ENCODE results near the gene PAK1IP1. TPM values are rescaled to one million over a fixed set of nuclear protein-coding genes. Genes with fewer than 3 reads are reported as not detected.
"Not testable (repeated sequence)": the region's sequence is repeated elsewhere in the genome, so short reads cannot be mapped to it uniquely, and the experiment has no call there.

PAK1IP1 gene, protein sequence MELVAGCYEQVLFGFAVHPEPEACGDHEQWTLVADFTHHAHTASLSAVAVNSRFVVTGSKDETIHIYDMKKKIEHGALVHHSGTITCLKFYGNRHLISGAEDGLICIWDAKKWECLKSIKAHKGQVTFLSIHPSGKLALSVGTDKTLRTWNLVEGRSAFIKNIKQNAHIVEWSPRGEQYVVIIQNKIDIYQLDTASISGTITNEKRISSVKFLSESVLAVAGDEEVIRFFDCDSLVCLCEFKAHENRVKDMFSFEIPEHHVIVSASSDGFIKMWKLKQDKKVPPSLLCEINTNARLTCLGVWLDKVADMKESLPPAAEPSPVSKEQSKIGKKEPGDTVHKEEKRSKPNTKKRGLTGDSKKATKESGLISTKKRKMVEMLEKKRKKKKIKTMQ
- polyA plus RNA-seq (ENCODE audit: insufficient read length in 4 of 4), result 10 to 100 TPM; 19.7 to 24.3 (median 22.9) TPM

DNA sequence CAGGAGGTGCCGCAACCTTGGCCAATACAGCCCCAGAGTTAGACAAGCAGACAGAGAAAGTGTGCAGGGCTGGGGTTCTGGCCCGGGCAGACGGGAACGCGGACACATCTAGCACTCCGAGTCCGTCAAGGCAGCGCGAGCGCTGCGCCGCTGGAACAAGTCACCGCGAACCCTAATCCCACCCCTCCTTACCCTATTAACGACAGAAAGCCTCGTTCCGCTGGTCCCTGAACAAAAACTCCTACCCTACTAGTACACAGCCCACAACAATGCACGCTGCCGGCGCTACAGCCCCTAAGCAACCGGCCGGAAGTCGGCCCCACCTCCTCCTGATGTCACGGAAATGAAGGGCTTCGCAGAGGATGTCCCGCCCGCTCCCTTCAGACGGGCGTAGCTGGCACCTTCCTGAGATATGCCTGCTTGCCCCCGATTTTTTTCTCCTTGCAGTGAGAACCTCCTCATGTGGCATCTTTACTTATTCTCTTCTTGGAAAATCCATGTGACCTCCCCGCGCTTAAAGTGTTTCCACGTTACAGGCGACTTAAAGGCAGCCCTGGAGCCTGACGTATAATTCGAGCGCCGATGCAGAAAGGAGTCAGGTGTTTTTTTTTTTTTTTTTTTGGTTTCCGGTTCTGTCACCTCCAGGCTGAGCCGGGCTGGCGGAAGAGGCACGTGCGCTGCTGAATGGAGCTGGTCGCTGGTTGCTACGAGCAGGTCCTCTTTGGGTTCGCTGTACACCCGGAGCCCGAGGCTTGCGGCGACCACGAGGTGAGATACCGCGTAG is at the start of gene PAK1IP1, which contains the start of gene C6orf52:
TSS of gene PAK1IP1 (plus strand) at position 671 of the 784 bp plus-strand sequence. CDS start at position 685, 14 bp downstream.
TSS of gene C6orf52 (minus strand) at position 315 of the 784 bp plus-strand sequence. CDS start 7,066 bp downstream, outside the sequence.
- DNase-seq (ENCODE audit: low read depth in 4 of 4, low spot score in 3 of 4), result peak; percentile 90 to 95 (median 95)

DNA sequence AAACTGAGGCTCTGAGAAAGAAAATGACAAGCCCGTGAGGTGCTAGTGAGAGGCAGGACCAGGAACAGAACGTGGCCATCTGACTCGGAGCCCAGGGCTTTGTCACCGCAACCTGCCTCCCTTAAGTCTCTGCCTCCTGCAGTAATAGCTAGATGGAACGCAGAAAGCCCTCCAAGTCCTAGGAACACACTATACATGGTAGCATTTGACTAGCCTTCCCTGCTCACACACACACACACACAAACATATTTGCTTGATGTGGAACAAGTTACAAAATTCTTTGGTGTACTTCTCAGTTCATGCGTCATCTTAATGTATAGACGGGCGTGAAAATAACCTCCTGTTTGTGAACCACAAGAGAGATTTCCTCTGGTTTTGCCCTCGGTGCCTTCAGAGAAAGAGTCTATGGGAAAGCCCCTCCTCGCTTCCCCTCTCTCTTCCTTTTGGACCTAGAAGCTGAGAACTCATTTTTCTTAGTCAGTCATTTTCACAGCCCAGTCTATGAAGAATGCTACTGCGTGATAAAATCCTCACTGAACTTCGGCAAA is 39.2 kb upstream of the PAK1IP1 start:
- DNase-seq (ENCODE audit: low read depth in 4 of 4, low spot score in 3 of 4), result no peak

DNA sequence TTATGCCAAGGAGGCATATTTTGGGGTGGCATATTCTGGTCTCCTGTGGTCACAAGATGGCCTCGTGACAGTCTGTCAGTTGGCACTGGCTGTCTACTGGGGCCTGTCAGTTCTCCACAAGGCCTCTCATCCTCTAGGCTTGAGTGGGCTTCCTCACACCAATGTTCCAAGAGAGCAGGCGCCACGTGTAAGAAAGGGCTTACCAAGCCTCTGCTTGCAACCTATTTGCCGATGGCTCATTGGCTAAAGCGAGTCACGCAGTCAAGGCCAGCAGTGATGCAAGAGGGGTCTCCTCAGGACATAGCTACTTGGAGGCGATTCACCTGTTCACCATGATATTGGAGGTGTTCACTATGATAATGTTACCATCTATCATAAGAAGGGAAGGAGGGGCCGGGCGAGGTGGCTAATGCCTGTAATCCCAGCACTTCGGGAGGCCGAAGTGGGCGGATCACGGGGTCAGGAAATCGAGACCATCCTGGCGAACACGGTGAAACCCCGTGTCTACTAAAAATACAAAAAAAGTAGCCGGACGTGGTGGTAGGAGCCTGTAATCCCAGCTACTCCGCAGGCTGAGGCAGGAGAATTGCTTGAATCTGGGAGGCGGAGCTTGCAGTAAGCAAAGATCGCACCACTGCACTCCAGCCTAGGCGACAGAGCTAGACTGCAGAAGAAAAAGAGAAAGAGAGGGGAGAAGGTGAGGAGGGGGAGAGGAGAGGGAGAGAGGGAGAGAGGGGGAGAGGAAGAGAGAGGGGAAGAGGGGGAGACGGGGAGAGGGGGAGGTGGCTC is 35.7 kb upstream of the PAK1IP1 start:
- no peak for DNase-seq (ENCODE audit: low read depth in 4 of 4, low spot score in 3 of 4)

DNA sequence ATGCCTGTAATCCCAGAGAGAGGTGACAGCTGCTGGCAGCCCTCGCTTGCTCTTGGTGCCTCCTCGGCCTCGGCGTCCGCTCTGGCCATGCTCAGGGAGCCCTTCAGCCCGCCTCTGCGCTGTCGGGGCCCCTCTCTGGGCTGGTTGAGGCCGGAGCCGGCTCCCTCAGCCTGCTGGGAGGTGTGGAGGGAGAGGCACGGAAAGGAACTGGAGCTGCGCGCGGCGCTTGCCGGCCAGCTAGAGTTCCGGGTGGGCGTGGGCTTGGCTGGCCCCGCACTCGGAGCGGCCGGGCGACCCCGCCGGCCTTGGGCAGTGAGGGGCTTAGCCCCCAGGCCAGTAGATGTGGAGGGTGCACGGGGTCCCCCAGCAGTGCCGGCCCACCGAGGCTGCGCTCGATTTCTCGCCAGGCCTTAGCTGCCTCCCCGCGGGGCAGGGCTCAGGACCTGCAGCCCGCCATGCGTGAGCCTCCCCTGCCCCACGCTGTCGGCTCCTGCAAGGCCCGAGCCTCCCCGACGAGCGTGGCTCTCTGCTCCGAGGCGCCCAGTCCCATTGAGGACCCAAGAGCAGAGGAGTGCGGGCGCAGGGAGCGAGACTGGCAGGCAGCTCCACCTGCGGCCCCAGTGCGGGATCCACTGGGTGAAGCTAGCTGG is 34.9 kb upstream of the PAK1IP1 start:
- DNase-seq (ENCODE audit: low read depth in 4 of 4, low spot score in 3 of 4), result no peak

DNA sequence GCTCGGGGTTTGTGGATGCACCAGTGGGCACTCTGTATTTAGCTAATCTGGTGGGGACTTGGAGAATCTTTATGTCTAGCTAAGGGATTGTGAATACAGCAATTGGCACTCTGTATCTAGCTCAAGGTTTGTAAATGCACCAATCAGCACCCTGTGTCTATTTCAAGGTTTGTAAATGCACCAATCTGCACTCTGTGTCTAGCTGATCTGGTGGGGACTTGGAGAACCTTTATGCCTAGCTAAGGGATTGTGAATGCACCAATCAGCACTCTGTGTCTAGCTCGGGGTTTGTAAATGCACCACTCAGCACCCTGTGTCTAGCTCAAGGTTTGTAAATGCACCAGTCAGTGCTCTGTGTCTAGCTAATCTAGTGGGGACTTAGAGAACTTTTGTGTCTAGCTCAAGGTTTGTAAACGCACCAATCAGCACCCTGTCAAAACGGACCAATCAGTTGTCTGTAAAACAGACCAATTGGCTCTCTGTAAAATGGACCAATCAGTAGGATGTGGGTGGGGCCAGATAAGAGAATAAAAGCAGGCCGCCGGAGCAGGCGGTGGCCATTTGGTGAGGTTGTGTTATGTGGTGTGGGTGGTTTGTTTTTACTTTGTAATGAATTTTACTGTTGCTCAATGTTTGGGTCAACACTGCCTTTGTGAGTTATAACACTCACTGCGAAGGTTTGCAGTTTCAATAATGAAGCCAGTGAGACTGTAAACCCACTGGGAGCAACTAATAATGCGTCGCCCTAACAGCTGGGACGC is 34.2 kb upstream of the PAK1IP1 start:
- DNase-seq (ENCODE audit: low read depth in 4 of 4, low spot score in 3 of 4), result not testable (repeated sequence)

DNA sequence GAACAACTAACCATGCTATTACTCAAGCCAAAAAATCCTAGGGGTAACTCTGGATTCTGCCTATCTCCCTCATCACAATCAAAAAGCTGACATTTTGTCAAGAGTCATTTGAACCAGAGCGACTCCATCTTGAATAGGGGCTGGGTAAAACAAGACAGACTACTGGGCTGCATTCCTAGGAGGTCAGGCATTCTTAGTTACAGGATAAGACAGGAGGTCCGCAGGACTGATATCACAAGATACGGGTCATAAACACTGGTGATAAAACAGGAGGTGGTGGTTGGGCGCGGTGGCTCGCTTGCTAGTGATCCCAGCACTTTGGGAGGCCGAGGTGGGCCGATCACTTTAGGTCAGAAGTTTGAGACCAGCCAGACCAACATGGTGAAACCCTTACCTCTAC is 32.6 kb upstream of the PAK1IP1 start:
- DNase-seq (ENCODE audit: low read depth in 4 of 4, low spot score in 3 of 4), result no peak

DNA sequence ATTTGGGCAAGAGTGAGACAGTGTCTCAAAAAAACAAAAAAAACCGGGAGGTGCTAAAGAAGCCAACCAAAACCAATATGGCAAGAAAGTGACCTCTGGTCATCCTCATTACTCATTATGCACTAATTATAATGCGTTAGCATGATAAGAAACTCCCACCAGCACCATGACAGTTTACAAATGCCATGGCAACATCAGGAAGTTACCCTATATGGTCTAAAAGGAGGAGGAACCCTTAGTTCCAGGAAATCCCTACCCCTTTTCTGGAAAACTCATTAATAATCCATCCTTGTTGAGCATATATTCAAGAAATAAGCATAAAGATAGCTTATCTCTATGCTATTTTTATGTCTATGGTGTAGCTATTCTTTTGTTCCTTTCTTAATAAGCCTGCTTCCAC is 32.0 kb upstream of the PAK1IP1 start:
- DNase-seq (ENCODE audit: low read depth in 4 of 4, low spot score in 3 of 4), result no peak

DNA sequence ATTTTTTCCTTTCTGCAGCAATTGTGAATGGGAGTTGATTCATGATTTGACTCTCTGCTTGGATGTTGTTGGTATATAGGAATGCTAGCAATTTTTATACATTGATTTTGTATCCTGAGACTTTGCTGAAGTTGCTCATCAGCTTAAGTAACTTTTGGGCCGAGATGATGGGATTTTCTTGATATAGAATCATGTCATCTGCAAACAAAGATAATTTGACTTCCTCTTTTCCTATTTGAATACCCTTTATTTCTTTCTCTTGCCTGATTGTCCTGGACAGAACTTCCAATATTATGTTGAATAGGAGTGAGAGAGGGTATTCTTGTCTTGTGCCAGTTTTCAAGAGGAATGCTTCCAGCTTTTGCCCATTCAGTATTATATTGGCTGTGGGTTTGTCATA is 29.2 kb upstream of the PAK1IP1 start:
- DNase-seq (ENCODE audit: low read depth in 4 of 4, low spot score in 3 of 4), result not testable (repeated sequence)

DNA sequence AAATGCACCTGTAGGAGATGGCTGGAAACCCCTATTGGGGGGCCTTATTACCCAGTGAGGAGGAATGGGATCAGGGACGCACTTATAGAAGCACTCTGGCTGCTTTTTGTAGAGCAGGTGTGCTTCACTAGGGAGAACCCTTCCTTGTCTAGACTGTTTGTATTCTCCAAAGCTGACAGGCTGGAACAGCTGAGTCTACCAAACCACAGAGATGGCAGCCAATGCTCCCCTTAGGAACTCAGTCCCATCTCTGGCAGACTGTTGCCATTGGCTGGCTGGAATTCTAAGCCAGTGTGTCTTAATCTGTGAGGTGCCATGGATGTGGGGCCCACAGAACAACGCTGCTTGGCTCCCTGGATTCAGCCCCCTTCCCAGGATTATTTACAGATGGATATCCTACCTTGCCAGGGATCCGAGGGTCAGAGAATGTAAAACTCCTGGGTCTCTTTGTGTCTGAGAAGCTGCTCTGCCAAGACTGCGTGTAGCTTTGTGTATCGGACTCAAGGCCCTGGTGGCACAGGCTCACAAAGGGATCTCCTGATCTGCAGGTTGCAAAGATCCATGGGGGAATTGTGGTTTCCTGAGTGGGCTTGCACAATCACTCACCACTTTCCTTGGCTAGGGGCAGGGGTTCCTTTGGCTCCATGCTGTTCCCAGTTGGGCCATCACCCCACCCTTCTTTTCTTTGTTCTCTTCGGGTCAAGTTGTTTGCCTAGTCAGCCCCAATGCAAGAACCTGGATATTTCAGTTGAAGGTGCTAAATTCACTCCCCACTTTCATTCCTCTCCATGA is 26.4 kb upstream of the PAK1IP1 start:
- DNase-seq (ENCODE audit: low read depth in 4 of 4, low spot score in 3 of 4), result no peak

DNA sequence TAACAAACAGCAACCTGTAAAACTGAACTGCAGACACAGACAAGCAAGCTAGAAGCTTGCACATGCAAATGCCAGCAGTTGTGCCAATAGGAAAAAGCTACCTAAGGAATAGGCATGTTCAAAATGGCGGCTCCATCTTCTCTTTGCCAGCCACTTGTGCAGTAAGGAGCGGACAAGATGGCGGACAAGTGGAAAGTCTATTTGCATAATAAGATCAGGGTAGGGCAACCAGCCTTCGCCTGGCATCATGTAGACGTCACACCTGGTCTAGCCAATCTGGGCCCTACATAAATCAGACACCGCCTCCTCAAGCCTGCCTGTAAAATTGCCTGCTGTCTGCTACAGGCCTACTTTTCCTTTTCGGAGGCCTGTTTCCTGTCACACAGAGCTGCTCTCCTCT is 18.4 kb upstream of the PAK1IP1 start:
- DNase-seq (ENCODE audit: low read depth in 4 of 4, low spot score in 3 of 4), result no peak

DNA sequence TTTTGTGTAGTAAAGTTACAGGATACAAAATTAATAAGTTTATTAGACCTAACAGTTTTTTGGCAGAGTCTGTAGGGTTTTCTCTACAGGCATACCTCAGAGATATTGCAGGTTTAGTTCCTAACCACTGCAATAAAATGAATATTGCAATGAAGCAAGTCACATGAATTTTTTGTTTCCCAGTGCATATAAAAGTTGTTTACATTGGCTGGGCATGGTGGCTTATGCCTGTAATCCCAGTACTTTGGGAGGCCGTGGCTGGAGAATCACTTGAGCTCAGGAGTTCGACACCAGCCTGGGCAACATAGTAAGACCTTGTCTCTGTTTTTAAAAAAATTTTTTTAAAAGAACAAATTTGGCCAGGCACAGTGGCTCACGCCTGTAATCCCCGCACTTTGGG is 16.3 kb upstream of the PAK1IP1 start:
- no peak for DNase-seq (ENCODE audit: low read depth in 4 of 4, low spot score in 3 of 4)

DNA sequence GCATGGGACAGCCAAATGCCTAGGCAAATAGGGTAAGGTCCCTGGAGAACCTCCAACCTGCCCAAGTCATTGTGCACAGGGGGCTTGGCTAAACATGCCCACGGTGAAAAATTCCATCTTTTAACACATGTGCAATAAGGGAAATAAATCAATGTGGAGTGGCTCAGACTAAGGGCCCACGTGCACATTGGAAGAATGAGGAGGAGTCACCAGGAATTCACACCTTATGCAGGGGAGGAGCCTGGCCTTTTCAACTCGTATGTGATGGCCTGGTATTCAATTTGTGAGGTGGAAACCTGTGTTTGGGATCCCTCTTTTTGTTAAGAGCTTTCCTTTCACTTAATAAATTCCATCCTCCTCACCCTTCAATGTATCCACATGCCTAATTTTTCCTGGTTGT is 13.0 kb upstream of the PAK1IP1 start:
- DNase-seq (ENCODE audit: low read depth in 4 of 4, low spot score in 3 of 4), result no peak

DNA sequence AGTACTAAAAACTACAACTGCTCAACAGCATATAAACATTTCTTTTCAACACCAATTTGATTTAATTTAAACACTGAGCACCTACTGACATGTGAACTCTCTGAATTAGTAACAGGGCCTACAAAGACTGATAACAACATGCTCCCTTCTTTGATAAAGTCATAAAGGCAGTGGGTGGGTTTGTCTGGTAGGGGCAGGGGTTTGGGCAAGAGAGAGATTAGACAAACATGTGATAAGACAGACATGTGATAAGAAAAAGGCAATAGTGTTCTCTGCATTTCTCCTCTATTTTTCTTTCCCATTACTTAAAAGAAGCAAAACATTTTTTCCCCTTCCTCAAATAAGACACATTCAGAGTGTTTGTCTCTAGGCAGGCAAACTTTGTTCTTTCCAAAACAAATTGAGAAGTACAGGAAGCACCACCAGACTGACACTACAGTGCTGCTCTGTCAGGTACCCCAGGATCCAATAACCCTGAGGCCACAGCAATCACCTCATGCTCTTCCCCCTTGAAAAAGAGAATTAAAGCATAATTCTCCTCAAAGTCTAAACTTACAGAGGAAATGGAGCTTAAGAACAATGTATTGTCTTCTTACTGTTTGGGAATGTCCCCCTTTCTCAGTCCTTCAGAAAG is 12.3 kb upstream of the PAK1IP1 start:
- no peak for DNase-seq (ENCODE audit: low read depth in 4 of 4, low spot score in 3 of 4)

DNA sequence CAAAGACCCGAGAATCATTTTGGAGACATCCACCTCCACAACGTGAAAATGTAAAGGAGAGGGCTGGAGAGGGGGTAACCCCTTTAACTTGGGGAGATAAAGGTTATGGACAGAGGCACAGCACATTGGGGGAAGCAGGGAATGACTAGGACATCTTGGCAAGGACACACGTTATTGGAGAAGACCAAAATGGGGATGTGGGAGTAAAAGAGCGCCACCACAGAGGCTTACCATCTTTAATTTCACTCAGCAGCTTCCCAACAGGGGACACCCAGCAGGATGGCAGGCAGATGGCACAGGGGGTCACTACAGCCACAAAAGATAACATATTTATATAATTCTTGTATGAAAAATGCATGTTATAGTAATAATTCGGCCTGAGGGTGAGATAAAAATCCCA is 10.2 kb upstream of the PAK1IP1 start:
- no peak for DNase-seq (ENCODE audit: low read depth in 4 of 4, low spot score in 3 of 4)

DNA sequence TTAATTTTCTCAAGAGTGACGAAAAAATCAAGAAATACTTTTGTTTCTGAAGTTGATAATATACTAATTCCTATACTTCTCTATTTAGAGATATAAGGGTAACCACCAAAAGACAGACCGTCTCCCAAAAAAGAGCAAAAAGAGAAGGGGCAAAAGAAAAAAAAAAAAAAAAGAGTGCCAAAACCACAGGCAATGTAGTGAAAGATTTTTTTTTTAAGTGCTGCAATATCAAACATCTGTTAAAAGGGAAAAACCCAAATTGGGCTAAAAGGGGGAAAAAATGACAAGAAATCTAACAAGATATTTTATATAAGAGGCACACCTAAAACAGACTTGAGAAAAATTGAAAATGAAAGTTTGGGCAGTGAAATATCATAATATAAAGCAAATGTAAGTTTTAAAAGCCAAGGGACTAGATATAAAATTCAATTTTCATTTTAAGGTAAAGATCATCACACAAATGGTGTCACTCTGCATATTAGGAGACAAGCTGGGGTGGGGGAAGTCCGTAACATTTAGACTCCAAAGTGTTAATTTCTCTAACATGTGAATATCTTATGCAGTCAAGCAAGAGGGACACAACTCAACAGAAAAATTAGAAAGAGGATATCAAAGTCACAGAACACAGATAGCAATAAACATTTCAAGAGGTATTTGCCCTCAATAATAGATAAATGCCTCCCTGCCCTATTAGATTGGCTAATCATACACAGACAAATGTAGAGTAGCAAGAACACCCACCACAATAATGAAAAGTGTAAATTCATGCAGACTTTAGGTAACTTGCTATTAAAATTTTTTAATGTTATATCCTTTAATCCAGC is 9.5 kb upstream of the PAK1IP1 start:
- no peak for DNase-seq (ENCODE audit: low read depth in 4 of 4, low spot score in 3 of 4)

DNA sequence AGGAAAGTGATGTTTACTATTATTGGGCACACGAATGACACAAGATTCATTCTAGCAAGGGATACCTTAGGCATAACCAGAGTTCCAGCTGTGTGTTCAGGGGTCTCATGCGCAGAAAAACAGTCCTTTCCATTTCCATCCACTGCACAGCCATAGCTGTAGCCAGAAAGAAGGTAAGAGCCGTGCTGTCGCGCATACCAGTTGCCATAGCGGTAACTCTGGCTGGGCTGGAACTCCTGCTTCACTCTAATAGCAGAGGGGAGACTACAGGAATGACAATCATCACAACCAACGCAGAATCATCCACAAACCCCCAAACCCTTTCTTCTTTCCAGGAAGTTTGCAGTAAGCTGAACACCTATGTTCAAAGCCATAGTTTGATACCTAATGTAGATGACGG is 7.9 kb upstream of the PAK1IP1 start:
- DNase-seq (ENCODE audit: low read depth in 4 of 4, low spot score in 3 of 4), result no peak

DNA sequence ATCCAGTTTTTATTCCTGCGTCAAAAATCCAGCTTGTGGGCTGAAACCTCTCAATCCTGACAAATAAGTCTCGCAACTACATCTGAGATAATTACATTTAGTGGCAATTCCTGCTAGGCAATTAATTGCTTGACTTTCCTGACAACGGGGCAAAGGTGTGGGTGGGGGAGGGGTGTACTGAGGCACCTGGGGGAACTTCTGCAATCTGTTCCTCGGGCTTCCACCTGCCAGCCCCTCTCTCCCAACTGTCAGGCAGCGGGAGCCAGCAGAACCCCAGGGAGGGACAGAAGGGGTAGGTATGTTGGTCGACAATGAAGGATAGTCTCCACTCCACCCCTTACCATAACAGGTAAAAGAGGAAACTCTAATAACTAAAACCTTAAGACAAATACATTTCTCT is 7.2 kb upstream of the PAK1IP1 start:
- no peak for DNase-seq (ENCODE audit: low read depth in 4 of 4, low spot score in 3 of 4)

All from right renal pelvis (tissue), 4 donors.